Kidney epithelial cell (primary cell): ENCODE results near the gene PGA3. TPM values are rescaled to one million over a fixed set of nuclear protein-coding genes. Genes with fewer than 3 reads are reported as not detected.
"Not testable (repeated sequence)": the region's sequence is repeated elsewhere in the genome, so short reads cannot be mapped to it uniquely, and the experiment has no call there.

Experiments
- DNase-seq: peaks from one replicate; pipeline ENCODE4 v3.0.0-alpha.2; 2010; ENCODE audit warnings: low read depth
- H3K27me3 ChIP-seq: 2 replicates; pipeline ENCODE4 v1.6.0; 2011; ENCODE audit warnings: low read length; ENCODE audit not compliant: control insufficient read depth, insufficient read depth
- H3K36me3 ChIP-seq: 2 replicates; pipeline ENCODE4 v1.5.1; 2011; ENCODE audit warnings: low read length; ENCODE audit not compliant: control insufficient read depth, insufficient read depth
- H3K4me3 ChIP-seq: 2 replicates; pipeline ENCODE4 v1.5.1; 2011; ENCODE audit warnings: low read depth, mild to moderate bottlenecking, control low read depth, low read length
- CTCF ChIP-seq: IDR thresholded peaks from 2 replicates; pipeline ENCODE4 v1.5.1; 2011; ENCODE audit warnings: mild to moderate bottlenecking, moderate library complexity, low read length, control low read depth, inconsistent platforms; ENCODE audit not compliant: insufficient read depth, poor library complexity, severe bottlenecking
- total RNA-seq: library from RNA; depleted of rRNA; stranded (reverse); fragments of >200 nt; gene quantifications from 2 replicates; pipeline ENCODE4 v1.2.3, GENCODE V29; 2015

PGA3 gene
- total RNA-seq, 1 donor from 2014 or later: not detected

- DNase-seq: not testable (repeated sequence)
Observed at GRCh38 chr11:61245284-61245964, 42.1 kb downstream of the PGA3 start.

GRCh38 chr11:61248071-61248470 lies 44.8 kb downstream of the PGA3 start:
- not testable (repeated sequence) for H3K4me3 ChIP-seq, DNase-seq, H3K36me3 ChIP-seq, H3K27me3 ChIP-seq

More at GRCh38 chr11:61245284-61245964, 42.1 kb downstream of the PGA3 start:
- not testable (repeated sequence) for H3K27me3 ChIP-seq, H3K4me3 ChIP-seq, H3K36me3 ChIP-seq

- H3K36me3 ChIP-seq, H3K27me3 ChIP-seq, DNase-seq, H3K4me3 ChIP-seq: not testable (repeated sequence)
Observed at GRCh38 chr11:61249201-61249600, 45.9 kb downstream of the PGA3 start.

GRCh38 chr11:61250796-61251765 lies 47.8 kb downstream of the PGA3 start:
- not testable (repeated sequence) for DNase-seq, H3K4me3 ChIP-seq, H3K36me3 ChIP-seq, H3K27me3 ChIP-seq

- not testable (repeated sequence) for H3K36me3 ChIP-seq, H3K4me3 ChIP-seq, DNase-seq, H3K27me3 ChIP-seq
Observed at GRCh38 chr11:61252332-61252731, 49.0 kb downstream of the PGA3 start.

DNA sequence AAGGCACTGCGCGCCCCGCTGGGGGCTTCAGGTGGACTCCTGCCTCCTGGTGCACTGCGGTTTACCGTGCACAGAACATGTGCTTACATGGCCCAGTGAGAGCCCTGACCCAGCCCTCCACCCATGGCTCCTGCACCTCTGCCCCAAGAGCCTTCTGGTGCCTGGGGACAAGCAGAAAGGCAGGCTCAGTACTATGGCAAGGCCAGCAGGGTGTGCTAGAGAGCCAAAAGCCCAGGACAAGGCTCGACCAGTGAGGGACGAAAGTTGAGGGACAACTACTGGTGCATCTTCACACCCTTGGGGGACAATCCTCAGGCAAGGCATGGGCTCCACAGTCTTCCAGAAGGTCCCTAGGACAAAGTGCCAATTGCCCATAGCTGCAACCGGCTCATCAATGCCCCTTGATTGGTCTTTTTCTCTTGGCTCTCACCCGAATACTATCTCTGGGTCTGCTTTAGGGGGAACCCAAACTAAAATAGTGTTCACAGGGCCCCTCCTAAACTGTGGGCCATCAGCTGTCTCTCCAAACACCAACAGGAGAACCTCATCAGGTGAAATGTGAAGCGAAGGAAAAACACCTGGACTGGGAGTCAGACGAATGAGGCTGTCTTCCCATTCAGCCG lies 51.2 kb downstream of the PGA3 start:
- DNase-seq: peak; percentile 9

DNA sequence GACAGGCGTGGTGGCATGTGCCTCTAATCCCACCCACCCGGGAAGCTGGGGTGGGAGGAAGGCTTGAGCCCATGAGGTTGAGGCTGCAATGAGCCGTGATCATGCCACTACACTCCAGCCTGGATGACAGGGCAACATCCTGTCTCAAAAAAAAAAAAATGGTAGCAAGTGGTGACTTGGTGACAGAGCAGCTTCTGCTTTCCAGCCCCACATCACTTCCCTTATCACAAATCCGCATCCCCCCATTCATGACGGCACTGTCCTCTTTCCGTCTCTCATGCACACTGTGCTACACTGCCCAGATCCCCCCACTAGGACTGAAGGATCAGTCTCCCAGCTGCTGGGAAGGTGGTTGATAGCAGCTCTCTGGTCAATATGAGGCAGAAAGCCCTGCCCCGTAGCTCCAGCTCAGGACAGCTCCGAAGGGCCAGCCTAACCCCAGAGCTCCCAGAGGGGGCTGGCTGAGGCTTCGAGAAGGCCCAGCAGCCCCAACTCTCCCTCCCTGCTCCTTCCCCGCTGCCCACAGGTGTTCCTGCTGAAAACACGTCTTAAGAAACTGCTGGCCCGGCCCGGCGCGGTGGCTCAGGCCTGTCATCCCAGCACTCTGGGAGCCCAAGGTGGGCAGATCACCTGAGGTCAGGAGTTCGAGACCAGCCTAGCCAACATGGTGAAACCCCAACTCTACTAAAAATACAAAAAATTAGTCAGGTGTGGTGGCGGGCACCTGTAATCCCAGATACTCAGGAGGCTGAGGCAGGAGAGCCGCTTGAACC lies 53.6 kb downstream of the PGA3 start:
- no peaks in the 10 kb centered on the region for H3K27me3 ChIP-seq
- no peak for TF ChIP-seq CTCF
- H3K4me3 ChIP-seq: no peak overlapping the region
- H3K36me3 ChIP-seq: no peaks in the 10 kb centered on the region
- DNase-seq: no peak

More for the DNA sequence above, 51.2 kb downstream of the PGA3 start:
- no peak overlapping the region for H3K4me3 ChIP-seq
- peak; percentile 96 for TF ChIP-seq CTCF
- no peaks in the 10 kb centered on the region for H3K36me3 ChIP-seq
- H3K27me3 ChIP-seq: no peaks in the 10 kb centered on the region

DNA sequence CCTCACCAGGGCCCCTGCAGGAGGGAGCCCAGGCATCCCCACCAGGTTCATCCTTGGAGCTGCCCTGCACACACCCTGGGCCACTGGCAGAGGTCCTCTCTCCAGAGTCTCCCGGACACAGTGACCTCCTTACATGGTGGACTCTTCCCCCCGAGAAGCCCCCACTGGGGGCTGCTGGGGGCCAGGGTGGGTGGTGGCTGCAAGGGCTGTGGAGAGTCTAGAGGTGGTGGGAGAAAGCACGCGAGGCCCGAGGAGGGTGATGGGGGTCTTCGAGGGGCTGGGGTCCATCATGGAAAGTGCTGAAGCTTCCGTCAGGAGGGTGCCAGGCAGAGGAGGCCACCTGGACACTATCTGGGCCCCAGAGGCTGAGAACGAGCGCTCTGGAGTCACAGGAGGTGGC lies 55.2 kb downstream of the PGA3 start:
- Histone ChIP-seq H3K4me3 (no peak overlapping the region), H3K27me3 (no peaks in the 10 kb centered on the region), H3K36me3 (no peaks in the 10 kb centered on the region)
- no peak for DNase-seq
- no peak for TF ChIP-seq CTCF
